GM18526 (cell line): ENCODE measurements around the gene C1QTNF8.

Experiments used
- POLR2A ChIP-seq: IDR thresholded peaks from 3 replicates; pipeline ENCODE4 v1.6.1; 2011; ENCODE audit not compliant: insufficient read length; ENCODE audit errors: extremely low read depth

The C1QTNF8 gene

DNA sequence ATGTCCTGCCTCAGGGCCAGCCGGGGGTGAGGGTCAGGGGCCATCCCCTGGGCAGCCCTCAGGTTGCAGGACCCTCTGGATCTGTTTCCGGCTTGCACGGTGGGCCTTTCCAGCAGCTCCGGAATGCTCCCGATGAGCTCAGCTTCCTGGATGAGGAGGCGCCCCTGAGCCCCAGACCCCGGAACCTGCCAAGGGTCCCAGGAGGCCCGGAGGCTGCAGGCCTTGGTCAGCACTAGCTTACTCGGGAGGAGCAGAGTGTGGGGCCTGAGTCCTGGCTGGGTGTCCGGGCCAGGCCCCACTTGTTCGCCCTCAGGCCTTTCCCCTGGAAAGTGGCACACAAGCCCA lies 7.6 kb upstream of the C1QTNF8 start:
- TF ChIP-seq POLR2A, result no peak

DNA sequence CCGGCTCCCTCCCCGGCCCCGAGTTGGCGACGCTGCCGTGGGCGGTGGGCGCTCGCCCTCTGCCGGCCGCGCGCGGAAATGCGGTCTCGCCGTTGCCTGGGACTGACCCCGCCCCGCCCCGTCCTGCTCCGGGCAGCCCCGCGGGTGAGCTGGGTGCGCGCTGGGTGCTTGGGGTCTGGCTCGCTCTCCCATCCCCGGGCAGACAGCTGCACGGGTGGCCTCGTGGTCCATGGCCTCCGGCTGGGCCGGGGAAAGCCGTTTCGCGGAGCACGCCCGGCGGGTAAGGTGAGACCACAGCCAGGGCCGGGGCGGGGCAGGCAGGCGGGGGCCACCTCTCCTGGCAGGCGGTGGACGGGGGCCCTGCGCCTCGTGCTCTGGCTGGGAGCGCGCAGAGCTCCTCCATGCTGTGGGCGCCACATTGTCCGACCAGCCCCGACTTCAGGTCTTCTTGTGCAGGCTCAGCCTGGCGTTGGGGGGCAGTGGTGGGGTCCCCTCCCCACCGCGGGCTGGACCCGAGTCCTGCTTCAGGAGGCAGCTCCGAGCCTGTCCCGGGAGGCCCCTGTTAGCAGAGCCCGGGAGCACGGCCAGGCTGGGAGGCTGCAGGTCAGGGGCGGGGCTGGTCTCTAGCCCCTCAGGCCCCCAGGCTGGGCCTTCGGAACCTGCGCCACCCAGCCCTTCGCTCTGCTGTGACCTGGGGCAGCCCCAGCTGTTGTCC lies 7.0 kb upstream of the C1QTNF8 start:
- TF ChIP-seq POLR2A, result no peak

DNA sequence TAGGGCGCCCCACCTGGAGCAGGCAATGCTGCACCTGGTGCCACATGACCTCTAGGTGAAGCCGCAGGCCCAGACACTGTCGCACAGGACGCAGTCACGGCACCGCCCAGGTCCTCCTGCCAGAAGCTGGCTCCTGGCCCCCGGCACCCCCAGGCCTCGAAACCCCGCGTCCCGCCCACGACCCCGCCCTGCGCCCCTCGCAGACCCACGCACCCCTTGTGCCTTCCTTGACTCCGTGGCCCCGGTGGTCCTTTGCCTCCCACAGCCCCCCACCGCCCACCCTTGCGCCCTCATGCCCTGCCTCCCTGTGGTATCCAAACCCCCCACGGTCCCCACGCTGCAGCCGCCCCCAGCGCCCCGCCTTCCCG lies 6.3 kb upstream of the C1QTNF8 start:
- no peak for TF ChIP-seq POLR2A

GRCh38 chr16:1101573-1102332 lies 5.7 kb upstream of the C1QTNF8 start:
- TF ChIP-seq POLR2A, result no peak

DNA sequence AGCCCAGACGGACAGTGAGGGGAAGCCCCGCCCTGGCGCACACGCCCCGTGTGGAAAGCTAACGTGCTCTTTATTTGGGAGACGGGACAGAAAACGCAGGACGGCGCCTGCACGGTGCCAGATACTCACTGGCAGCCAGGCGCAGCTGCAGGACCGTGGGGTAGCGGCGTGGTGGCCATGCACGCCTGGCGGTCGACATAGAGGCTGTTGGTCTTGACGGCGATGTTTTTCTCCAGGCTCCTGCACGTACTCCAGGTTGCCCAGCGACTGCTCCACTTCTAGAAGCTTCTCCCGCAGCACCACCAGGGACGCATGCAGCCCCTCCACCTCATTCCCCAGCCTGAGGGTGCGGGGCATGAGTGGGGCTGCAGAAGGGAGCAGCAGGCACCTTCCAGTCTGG lies 5.1 kb upstream of the C1QTNF8 start:
- TF ChIP-seq POLR2A, result no peak

DNA sequence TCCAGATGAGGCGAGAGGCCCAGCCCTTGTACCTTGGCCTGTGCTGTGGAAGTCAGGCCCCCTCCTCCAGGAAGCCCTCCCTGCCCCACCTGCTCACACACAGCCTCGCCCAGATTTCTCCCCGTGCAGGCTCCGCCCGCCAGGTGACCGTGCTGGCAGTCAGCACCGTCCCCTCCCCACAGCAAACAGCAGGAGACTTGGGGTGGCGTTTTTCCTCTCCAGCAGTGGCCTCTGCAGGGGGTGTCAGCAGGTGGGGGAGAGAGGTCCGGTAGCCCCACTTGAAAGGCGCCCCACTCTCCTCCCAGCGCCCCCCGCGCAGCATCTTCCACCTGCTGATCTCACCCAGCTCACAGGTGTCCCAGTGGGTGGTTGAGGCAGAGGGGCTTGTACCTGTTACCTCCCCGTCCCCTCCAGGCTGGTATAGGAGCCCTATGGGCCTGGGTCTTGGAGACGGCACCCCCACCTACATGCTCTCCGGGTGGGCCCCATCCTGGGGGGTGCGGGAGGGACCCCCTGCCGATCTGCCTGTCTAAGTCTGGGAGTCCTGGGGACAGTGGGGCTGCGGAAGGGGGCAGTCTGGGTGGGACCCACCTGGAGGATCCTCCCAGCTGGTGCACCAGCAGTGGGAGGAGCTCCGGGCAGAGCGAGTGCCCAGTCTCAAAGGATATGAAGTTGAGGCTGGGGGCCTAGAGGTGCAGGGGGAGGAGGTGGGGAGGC lies 4.2 kb upstream of the C1QTNF8 start:
- TF ChIP-seq POLR2A, result no peak

DNA sequence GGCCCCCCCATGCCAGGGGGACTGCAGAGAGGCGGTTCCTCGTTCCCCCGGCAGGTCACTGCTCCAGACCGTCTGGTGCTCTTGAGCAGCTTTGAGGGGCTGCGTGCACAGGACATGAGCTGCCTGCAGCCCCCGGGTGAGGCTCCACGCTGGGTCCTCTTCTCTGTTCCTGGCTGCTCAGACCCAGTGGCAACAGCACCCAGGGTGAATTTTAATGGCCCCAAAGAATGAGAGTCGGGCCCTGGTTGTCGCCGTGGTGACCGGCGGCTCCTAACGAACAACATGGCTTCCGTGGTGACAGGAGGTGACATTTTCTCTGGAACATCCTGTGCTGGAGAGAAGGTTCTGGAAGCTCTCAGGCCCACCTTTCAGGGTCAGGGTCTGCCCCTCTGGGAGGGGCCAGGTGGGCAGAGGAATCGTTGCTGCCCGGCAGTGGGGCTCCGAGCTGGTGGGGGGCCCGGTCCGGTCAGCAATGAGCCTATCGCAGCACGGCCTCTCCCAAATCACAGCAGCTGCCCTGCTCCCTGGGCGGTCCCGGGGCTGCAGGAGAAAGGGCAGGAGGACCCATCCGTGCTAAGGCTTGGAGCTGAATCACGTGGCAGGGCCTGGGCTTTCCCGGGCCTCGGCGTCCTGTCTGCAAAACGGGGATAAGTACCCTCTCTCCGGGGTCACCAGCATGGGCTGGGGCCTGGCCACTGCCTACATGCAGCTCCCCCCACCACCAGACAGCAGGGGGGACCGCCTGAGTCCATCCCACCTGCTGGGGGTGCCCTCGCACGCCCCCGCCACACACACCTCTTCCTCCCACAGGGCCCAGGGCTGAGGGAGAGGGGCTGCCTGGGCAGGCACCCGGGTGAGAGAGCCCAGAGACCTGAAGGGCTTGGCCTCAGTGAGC lies 3.4 kb upstream of the C1QTNF8 start:
- TF ChIP-seq POLR2A, result no peak

- no peak for TF ChIP-seq POLR2A
Measured at GRCh38 chr16:1098266-1098991, 2.4 kb upstream of the C1QTNF8 start.

- no peak for TF ChIP-seq POLR2A
Measured at GRCh38 chr16:1097800-1098199, 1.8 kb upstream of the C1QTNF8 start.

DNA sequence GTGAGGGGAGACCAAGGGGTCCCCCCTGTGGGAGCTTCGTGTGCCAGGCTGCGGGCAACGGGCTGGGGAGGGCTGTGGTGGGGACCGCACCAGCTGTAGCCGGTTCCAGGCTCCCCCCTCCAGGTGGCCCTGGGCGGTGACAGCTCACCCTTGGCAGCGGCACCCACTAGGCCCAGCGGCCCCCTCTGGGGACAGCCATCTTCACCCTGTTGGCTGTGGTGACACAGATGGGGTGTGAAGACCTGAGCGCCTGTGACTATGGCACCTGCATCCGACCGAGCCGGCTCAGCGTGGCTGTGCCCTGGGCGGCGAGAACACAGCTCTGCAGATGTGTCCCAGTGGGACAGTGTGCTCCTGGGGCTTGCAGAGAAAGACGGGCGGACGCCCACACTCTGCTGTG lies 1.1 kb upstream of the C1QTNF8 start:
- no peak for TF ChIP-seq POLR2A

- no peak for TF ChIP-seq POLR2A
Measured at GRCh38 chr16:1095450-1096168, 435 bp downstream of the C1QTNF8 start.

- no peak for TF ChIP-seq POLR2A
Measured at GRCh38 chr16:1094601-1095449, 1.2 kb downstream of the C1QTNF8 start.

- TF ChIP-seq POLR2A, result no peak
Measured at GRCh38 chr16:1094124-1094479, 1.9 kb downstream of the C1QTNF8 start.

GRCh38 chr16:1093284-1094123 lies 2.5 kb downstream of the C1QTNF8 start:
- TF ChIP-seq POLR2A, result no peak
